Nephron progenitor cell (in vitro differentiated cells): Measurements from ENCODE around the gene BABAM2.

Experiments
- DNase-seq: peaks from one replicate; pipeline ENCODE4 v3.0.0; 2021
- H3K27ac Mint-ChIP-seq: 2 replicates; pipeline ENCODE4 v1.8.0; 2021; ENCODE audit warnings: mild to moderate bottlenecking, moderate library complexity, mixed read lengths
- H3K27me3 Mint-ChIP-seq: 2 replicates; pipeline ENCODE4 v1.8.0; 2021; ENCODE audit warnings: mild to moderate bottlenecking, low read depth, mixed read lengths; ENCODE audit not compliant: poor library complexity
- H3K36me3 Mint-ChIP-seq: 2 replicates; pipeline ENCODE4 v1.8.0; 2021; ENCODE audit warnings: low read depth, mixed read lengths
- H3K4me1 Mint-ChIP-seq: 2 replicates; pipeline ENCODE4 v1.8.0; 2021; ENCODE audit warnings: mixed read lengths
- H3K4me3 Mint-ChIP-seq: 2 replicates; pipeline ENCODE4 v1.8.0; 2021; ENCODE audit warnings: mild to moderate bottlenecking, moderate library complexity, mixed read lengths
- H3K9me3 Mint-ChIP-seq: 2 replicates; pipeline ENCODE4 v1.8.0; 2021; ENCODE audit warnings: mild to moderate bottlenecking, moderate library complexity, mixed read lengths
- TF ChIP-seq, protein P1 (sequence below): fragments of 200-600 bp; sonication (generic); IDR thresholded peaks from 2 replicates; pipeline ENCODE4 v1.5.0; 2021; ENCODE audit warnings: antibody characterized with exemption

Gene BABAM2

DNA sequence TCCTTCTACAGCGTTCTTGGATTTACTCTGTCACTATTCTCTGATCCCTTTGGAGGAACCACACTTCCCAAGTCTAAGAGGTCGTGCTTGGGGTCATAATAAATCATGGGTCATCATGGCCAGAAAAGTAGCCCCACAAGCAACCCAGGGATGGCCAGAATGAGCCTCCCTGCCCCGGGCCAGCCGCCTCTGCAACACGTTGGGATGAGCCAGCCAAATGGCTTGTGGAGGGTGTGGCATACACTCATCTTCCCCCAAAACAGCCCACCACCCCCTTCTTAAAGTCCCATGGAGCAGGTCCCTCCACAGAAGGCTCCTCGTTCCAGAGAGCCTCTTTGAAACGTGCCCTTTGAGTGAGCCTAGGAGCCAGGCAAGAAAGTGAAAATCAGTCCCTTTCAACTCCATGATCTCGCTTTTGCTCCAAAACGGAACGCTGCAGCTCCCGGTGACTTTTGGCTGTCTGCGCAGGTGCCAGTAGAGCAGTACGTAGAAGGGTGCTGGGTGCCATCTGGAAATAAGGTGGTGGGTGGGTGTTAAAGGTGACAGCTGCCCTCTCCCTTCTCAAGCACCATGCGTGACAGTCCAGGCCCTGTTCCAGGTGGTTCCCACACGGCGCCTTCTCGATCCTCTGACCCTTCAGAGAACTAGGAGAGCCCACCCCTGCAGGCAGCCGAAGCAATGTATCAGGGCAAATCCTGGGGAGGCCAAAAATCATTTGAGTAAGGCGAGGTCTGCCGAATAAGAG is 453.6 kb downstream of the BABAM2 start:
- no peaks in the 10 kb centered on the region for H3K9me3 Mint-ChIP-seq
- no peaks in the 10 kb centered on the region for H3K27me3 Mint-ChIP-seq
- no peaks in the 10 kb centered on the region for H3K36me3 Mint-ChIP-seq
- no peak overlapping the region for H3K27ac Mint-ChIP-seq
- TF ChIP-seq, protein P1, sequence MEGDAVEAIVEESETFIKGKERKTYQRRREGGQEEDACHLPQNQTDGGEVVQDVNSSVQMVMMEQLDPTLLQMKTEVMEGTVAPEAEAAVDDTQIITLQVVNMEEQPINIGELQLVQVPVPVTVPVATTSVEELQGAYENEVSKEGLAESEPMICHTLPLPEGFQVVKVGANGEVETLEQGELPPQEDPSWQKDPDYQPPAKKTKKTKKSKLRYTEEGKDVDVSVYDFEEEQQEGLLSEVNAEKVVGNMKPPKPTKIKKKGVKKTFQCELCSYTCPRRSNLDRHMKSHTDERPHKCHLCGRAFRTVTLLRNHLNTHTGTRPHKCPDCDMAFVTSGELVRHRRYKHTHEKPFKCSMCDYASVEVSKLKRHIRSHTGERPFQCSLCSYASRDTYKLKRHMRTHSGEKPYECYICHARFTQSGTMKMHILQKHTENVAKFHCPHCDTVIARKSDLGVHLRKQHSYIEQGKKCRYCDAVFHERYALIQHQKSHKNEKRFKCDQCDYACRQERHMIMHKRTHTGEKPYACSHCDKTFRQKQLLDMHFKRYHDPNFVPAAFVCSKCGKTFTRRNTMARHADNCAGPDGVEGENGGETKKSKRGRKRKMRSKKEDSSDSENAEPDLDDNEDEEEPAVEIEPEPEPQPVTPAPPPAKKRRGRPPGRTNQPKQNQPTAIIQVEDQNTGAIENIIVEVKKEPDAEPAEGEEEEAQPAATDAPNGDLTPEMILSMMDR: no peak
- H3K4me3 Mint-ChIP-seq: no peak overlapping the region
- no peak for DNase-seq
- H3K4me1 Mint-ChIP-seq: peaks cover 66% of the 10 kb centered on the region

DNA sequence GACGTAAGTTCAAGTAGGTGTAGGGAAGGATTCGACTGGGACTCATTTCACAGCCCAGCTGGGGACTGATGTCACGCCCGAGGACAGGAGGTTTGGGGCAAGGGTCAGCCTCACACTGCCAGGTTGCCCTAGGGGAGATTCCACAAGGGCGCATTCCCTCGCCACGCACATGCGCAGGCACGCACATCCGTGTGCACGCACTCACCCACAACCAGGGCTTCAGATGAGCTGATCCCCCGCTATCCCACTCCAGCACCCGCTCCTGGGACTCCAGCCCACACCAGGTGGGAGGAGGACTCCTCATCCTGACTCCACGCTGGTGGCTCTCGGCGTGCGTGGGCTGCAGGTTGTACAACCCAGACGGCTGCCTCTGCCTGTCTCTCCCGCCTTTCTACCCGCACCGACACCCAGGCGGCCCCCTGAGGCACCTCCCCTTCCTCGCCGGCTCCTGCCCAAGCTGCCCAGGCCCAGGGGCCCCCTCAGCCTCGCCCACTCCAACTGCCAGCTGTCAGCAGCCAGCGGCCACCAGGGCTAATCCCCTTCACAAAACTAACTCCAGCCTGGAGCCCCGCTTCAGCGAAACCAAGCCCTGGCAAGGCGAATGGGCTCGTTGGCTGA is 454.3 kb downstream of the BABAM2 start:
- Mint-ChIP-seq H3K9me3 (no peaks in the 10 kb centered on the region), H3K4me3 (no peak overlapping the region), H3K27ac (no peak overlapping the region), H3K27me3 (no peaks in the 10 kb centered on the region), H3K36me3 (no peaks in the 10 kb centered on the region), H3K4me1 (peaks cover 66% of the 10 kb centered on the region)
- TF ChIP-seq, protein P1: no peak
- no peak for DNase-seq

DNA sequence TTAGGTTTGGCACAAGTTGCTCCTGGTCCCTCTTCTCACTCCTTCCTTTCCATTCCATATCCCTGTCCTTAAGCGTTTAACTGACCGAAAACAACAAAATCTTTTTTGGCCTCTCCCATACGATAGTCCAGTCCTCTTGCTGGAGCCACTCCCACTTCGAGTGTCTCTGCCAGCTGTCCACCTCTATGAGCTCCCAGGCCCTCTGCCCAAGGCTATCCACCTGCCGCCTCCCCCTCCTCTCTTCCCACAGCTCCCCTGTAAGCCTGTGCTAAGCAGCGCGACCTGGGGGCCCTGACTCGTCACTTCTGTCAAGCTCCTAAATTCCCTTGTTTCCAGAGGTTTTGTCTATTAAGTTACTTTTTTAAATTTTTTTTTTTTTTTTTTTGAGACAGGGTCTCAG is 455.1 kb downstream of the BABAM2 start:
- Mint-ChIP-seq H3K36me3 (no peaks in the 10 kb centered on the region), H3K4me1 (peaks cover 66% of the 10 kb centered on the region), H3K9me3 (no peaks in the 10 kb centered on the region), H3K27ac (no peak overlapping the region), H3K4me3 (no peak overlapping the region), H3K27me3 (no peaks in the 10 kb centered on the region)
- TF ChIP-seq, protein P1: no peak
- no peak for DNase-seq

DNA sequence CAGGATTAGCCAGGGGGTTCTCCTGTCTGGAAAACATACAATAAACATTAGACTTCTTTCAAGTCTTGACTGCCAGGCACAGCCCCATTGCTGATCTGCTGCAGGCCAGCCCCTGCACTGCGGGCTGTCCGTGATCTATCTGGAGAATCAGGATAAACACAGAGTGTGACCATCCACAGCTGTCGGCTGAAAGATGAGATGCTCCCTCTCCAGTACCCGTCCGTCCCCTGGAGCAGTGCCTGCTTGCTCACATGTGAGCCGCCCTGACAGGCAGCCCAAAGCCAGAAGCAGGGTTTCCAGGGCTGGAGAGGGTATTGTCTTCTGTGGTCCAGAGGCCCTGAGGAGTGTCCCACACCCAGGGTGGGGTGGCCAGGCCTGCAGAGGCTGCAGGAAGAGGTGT is 456.1 kb downstream of the BABAM2 start:
- TF ChIP-seq, protein P1: no peak
- no peaks in the 10 kb centered on the region for H3K36me3 Mint-ChIP-seq

DNA sequence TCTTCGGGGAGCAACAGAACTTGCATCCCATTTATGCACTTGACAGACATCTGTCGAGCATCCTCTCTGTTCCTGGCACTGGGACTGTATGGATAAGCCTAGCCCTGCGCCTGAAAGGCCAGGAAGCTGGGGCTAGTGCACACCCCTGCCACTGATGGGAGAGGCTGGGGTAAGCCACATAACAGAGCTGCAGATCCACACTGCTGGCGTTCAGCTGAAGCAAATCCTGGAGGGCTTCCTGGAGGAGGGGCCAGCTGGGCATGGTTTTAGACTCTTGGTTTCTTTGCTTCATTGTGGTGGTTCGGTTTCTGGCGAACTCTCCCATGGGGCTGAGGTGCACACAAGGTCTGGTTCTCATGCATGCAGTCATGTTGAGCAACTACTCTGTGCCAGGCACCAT is 456.7 kb downstream of the BABAM2 start:
- H3K27me3 Mint-ChIP-seq: peaks cover 4% of the 10 kb centered on the region
- H3K36me3 Mint-ChIP-seq: no peaks in the 10 kb centered on the region
- no peak for DNase-seq
- H3K9me3 Mint-ChIP-seq: no peaks in the 10 kb centered on the region
- no peak overlapping the region for H3K27ac Mint-ChIP-seq
- H3K4me3 Mint-ChIP-seq: no peak overlapping the region
- TF ChIP-seq, protein P1: no peak
- H3K4me1 Mint-ChIP-seq: peaks cover 57% of the 10 kb centered on the region

More for the DNA sequence above, 456.1 kb downstream of the BABAM2 start:
- no peaks in the 10 kb centered on the region for H3K9me3 Mint-ChIP-seq
- H3K4me3 Mint-ChIP-seq: no peak overlapping the region
- H3K4me1 Mint-ChIP-seq: peaks cover 61% of the 10 kb centered on the region
- H3K27me3 Mint-ChIP-seq: peaks cover 4% of the 10 kb centered on the region
- no peak overlapping the region for H3K27ac Mint-ChIP-seq
- no peak for DNase-seq

DNA sequence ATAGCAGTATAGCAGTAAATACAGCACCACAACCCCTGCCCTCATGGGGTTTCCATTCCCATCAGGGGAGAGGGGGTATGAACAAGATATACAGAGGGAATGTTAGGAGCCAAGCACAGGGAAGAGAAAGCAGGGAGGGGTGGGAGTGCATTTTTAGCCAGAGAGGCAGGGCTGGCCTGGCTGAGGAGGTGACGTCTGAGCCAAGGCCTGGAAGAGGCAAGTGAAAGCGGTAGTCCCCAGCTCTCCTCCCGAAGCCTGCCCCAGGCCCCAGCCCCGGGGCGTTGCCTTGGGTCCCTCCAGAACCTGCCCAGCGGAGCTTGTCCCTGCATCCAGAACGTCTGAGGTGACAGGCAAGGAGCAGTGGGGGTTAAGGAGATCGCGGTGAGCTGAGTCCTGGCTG is 457.1 kb downstream of the BABAM2 start:
- Mint-ChIP-seq H3K27ac (no peak overlapping the region), H3K27me3 (peaks cover 4% of the 10 kb centered on the region), H3K4me1 (peaks cover 57% of the 10 kb centered on the region), H3K9me3 (no peaks in the 10 kb centered on the region), H3K4me3 (no peak overlapping the region), H3K36me3 (no peaks in the 10 kb centered on the region)
- DNase-seq: no peak
- TF ChIP-seq, protein P1: no peak
